ENCODE data around the gene LRRN2.
"Not testable (repeated sequence)": the region's sequence is repeated elsewhere in the genome, so short reads cannot be mapped to it uniquely, and the experiment has no call there.

The LRRN2 gene

DNA sequence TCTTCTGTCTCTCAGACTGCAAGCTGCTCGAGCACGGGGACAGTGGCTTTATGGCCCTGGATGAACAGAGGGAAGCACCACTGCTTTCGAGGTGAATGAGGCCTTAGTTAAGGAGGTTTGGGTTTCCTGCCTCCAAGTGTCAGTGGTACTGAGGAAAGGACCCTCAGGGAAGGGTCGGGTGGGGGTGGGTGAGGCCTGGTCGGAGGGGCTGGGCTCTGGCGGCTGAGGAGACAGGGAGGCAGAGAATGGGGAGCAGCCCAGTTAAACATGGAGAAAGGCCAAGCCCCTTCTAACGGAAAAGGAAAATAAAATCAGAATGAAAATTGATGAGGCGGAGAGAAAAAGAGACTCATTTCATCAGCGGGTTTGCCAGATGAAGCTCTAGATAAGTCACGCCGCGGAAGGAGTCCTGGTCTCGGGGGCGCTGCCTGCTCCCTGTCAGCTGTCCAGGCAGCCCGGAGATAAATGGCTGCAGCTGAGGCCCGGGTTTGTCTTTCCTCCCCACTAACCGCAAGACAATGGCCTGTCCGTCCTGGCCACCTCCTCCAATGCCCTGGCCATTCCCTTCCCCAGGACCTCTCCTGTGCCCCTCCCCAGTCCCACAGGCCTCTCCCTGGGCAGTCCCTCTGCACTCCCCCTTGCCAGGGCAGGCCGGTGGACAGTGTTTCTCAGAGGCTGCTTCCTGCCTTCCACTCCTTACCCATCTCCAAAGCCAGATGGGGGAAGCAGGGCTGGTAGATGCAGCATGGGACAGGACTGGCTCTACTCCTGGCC is 55.2 kb downstream of the LRRN2 start:
- H3K27ac Mint-ChIP-seq: no peak overlapping the region
- H3K4me1 Mint-ChIP-seq: peaks cover 2% of the 10 kb centered on the region
- peaks cover 1% of the 10 kb centered on the region for H3K9me3 Mint-ChIP-seq
- DNase-seq (ENCODE audit: low spot score in 2 of 2): no peak
- H3K4me3 Mint-ChIP-seq: no peak overlapping the region
- H3K27me3 Mint-ChIP-seq: peaks cover 20% of the 10 kb centered on the region
- no peaks in the 10 kb centered on the region for H3K36me3 Mint-ChIP-seq
- ATAC-seq (ENCODE audit: low read depth): no peak

DNA sequence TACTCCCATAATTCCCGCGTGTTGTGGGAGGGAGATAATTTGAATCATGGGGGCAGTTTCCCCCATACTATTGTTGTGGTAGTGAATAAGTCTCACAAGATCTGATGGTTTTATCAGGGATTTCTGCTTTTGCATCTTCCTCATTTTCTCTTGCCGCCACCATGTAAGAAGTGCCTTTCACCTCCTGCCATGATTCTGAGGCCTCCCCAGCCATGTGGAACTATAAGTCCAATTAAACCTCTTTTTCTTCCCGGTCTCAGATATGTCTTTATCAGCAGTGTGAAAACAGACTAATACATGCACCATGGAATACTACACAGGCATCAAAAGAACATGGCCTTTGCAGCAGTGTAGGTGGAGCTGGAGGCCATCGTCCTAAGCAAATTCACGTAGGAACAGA is 56.1 kb downstream of the LRRN2 start:
- not testable (repeated sequence) for H3K4me1 Mint-ChIP-seq; H3K27ac Mint-ChIP-seq; DNase-seq (ENCODE audit: low spot score in 2 of 2); H3K9me3 Mint-ChIP-seq; ATAC-seq (ENCODE audit: low read depth); H3K36me3 Mint-ChIP-seq; H3K4me3 Mint-ChIP-seq
- peaks cover 20% of the 10 kb centered on the region for H3K27me3 Mint-ChIP-seq

DNA sequence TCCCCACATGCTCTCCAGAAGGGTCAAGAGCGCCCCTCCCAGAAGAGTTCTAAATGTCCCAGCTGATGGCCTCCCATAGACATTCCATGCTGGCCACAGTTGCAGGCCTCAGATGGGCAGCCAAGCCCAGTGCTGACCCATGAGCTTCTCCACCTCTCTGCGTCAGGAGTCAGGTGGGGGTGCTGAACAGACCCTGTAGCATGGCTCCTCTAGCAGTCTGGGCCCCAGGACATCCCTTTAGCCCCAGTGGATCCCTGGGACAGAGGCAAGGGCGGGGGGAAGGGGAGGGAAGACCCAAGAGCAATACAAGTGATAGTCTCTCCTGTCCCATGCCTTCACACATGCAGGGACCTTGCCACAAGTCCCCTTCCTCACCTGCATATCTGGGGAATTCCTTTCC is 56.7 kb downstream of the LRRN2 start:
- DNase-seq (ENCODE audit: low spot score in 2 of 2): no peak
- Mint-ChIP-seq H3K9me3 (peaks cover 1% of the 10 kb centered on the region), H3K4me1 (peaks cover 2% of the 10 kb centered on the region), H3K36me3 (no peaks in the 10 kb centered on the region), H3K27me3 (peaks cover 18% of the 10 kb centered on the region), H3K27ac (no peak overlapping the region), H3K4me3 (no peak overlapping the region)
- no peak for ATAC-seq (ENCODE audit: low read depth)

DNA sequence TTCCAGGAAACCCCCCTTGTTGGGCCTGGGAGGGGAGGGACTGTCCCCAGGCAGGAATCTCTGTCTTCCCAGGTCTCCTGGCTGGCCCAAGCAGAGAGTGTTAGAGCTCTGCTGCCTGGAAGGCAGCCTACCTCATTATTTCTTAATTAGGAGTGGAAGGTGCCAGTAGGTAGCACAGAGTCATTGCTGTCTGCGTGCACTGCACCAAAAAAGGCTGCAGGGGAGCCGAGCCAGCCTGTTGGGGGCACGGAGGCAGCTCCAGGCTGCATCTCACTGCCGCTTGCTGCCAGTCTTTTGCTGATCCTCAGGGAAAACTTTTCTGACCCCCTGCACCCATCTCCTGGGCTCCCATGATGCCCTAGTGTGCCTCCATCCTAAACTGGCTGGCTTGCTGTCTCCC is 58.1 kb downstream of the LRRN2 start:
- no peak overlapping the region for H3K4me3 Mint-ChIP-seq
- ATAC-seq (ENCODE audit: low read depth) (no peak), DNase-seq (ENCODE audit: low spot score in 2 of 2) (no peak)
- H3K27me3 Mint-ChIP-seq: peaks cover 18% of the 10 kb centered on the region
- H3K4me1 Mint-ChIP-seq: peaks cover 5% of the 10 kb centered on the region
- no peak overlapping the region for H3K27ac Mint-ChIP-seq
- no peaks in the 10 kb centered on the region for H3K36me3 Mint-ChIP-seq
- peaks cover 1% of the 10 kb centered on the region for H3K9me3 Mint-ChIP-seq

DNA sequence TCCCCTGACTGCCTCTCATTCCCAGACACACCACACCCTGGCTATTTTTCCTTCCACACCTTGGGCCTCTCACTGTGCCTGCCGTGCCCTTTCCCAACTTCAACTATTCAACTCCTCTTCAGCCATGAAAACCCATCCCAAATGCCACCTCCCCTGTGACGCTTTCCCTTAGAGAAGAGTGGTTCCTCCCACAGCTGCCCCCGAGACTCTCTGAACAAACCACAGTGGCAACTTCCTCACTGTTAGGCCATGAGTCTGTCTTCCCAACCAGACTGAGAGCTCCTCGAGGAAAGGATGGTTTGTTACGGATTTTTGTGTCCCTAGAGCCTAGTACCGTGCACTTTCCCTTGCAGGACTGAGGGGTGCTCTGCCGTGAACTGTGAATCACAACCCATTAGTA is 59.2 kb downstream of the LRRN2 start:
- Mint-ChIP-seq H3K9me3 (peaks cover 1% of the 10 kb centered on the region), H3K27me3 (peaks cover 16% of the 10 kb centered on the region), H3K36me3 (no peaks in the 10 kb centered on the region), H3K4me1 (peaks cover 5% of the 10 kb centered on the region), H3K27ac (no peak overlapping the region), H3K4me3 (no peak overlapping the region)
- ATAC-seq (ENCODE audit: low read depth) (no peak), DNase-seq (ENCODE audit: low spot score in 2 of 2) (no peak)

DNA sequence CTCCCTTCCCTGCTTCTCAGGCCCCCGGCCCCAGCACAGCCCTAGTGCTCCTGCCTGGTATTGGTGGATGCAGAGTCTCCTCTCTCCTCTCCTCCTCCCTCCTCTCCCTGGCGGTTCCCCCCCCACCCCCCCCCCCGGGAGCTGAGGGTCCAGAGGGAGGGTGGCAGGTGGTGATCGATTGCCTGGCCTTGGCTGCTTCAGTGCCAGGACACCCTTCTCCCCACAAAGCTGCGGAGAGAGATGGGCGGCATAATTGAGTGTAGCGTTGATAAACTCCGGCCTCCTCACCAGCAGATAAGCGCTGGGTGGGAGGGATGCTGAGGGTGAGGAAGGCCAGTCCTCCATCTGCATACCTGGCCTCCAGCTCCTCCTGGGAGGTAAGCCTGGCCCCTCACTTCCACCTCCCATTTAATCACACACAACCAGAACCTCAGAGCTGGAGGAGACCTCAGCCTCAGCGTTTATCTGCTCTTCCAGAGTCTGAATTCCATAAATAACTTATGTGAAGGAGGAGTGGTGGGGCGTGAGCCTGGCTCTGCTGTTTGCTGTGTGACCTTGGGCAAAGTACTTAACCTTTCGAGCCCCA is 60.8 kb downstream of the LRRN2 start:
- Mint-ChIP-seq H3K27ac (no peak overlapping the region), H3K9me3 (peaks cover 1% of the 10 kb centered on the region), H3K27me3 (peaks cover 5% of the 10 kb centered on the region), H3K4me1 (peaks cover 5% of the 10 kb centered on the region), H3K4me3 (no peak overlapping the region), H3K36me3 (no peaks in the 10 kb centered on the region)
- no peak for DNase-seq (ENCODE audit: low spot score in 2 of 2)
- ATAC-seq (ENCODE audit: low read depth): no peak

DNA sequence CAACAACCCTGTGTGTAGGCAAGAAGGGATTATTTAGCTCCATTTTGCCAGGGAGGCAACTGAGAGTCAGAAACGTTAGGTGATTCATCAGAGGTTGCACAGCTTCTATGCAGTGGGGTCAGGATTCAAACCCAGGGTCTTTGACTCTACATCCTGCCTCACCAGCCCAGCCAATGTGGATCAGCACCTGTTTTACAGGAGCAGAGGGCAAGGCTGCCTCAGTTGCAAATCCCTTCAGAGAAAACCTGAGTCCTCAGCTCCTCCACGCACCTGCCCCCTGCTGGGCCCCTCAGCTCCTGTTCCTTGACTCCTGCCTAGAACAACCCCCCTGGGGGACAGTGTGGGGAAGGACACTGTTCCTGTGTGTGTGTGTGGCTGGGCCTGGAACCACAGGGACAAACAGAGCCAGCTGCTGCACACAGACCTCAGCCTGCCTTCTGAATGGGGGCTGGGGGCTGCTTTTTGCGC is 61.6 kb downstream of the LRRN2 start:
- DNase-seq (ENCODE audit: low spot score in 2 of 2) (no peak), ATAC-seq (ENCODE audit: low read depth) (peak; percentile 52)
- Mint-ChIP-seq H3K4me3 (no peak overlapping the region), H3K27me3 (no peaks in the 10 kb centered on the region), H3K9me3 (no peaks in the 10 kb centered on the region), H3K4me1 (peaks cover 5% of the 10 kb centered on the region), H3K36me3 (no peaks in the 10 kb centered on the region), H3K27ac (no peak overlapping the region)

DNA sequence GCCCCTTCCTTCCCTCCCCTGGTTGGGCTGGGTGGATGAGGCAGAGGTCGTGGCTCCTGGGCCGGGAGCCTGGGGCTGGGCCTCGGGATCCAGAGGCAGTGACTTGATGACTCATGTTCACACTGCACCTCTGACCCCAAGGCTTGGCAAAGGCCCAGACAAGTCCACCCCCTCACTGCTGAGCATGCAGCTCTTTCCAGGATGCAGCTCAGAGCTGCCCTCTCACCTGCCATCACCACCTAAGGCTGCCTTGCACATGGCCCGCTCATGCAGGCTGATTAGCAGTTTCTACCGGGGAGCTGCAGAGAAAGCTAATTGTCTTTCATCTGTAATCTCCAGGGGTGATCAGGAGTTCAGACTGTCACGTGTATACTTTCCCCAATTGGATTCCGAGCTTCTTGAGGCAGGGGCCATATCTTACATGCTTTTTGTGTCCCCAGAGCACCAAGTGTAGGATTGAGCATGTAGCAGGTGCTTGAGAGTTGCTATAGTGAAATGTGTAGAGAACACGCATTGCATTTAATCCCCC is 62.1 kb downstream of the LRRN2 start:
- H3K4me1 Mint-ChIP-seq: peaks cover 5% of the 10 kb centered on the region
- DNase-seq (ENCODE audit: low spot score in 2 of 2) (no peak), ATAC-seq (ENCODE audit: low read depth) (no peak)
- no peaks in the 10 kb centered on the region for H3K36me3 Mint-ChIP-seq
- H3K9me3 Mint-ChIP-seq: no peaks in the 10 kb centered on the region
- no peak overlapping the region for H3K27ac Mint-ChIP-seq
- no peak overlapping the region for H3K4me3 Mint-ChIP-seq
- no peaks in the 10 kb centered on the region for H3K27me3 Mint-ChIP-seq

DNA sequence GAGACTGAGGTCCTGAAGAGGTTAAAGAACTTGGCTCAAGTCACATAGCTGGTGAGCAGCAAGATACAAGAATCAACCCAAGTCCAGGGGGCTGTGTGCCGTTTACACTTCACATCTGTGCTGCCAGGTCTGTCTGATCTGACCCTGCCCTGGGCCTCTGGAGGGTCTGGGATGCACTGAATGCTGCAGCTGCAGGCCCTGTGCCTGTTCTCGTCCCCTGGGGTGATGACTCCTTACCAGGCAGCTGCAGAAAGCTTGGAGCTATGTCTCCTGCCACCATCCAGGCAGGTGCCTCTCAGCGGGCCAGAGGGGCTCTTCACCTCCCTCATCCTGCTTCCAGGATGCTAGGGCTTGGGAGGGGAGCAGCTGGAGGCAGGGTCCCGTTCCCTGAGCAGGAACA is 63.5 kb downstream of the LRRN2 start:
- Mint-ChIP-seq H3K4me3 (no peak overlapping the region), H3K27me3 (no peaks in the 10 kb centered on the region), H3K27ac (no peak overlapping the region), H3K36me3 (no peaks in the 10 kb centered on the region), H3K9me3 (no peaks in the 10 kb centered on the region), H3K4me1 (peaks cover 5% of the 10 kb centered on the region)
- no peak for ATAC-seq (ENCODE audit: low read depth)
- no peak for DNase-seq (ENCODE audit: low spot score in 2 of 2)

DNA sequence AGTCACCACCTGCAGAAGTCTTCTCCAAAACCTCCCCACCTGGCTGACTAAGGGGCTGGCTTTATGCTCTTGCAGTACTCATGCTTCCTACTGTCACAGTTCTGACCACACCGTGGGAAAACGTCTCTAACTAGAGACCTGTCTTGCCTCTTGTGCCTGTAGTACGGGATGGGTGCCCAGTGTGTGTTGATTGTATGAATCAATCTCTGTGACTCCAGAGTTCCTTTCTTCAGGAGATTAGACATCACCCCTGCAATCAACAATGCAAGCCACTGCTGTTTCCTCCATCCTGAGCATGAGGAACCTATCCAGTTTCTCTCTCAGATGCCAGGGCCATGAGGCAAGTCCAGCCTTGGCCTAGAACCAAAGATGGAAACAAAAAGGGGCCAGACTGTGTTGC is 64.1 kb downstream of the LRRN2 start:
- H3K4me3 Mint-ChIP-seq: no peak overlapping the region
- H3K27ac Mint-ChIP-seq: no peak overlapping the region
- no peak for DNase-seq (ENCODE audit: low spot score in 2 of 2)
- peaks cover 4% of the 10 kb centered on the region for H3K4me1 Mint-ChIP-seq
- no peak for ATAC-seq (ENCODE audit: low read depth)
- no peaks in the 10 kb centered on the region for H3K36me3 Mint-ChIP-seq
- no peaks in the 10 kb centered on the region for H3K9me3 Mint-ChIP-seq
- H3K27me3 Mint-ChIP-seq: no peaks in the 10 kb centered on the region

DNA sequence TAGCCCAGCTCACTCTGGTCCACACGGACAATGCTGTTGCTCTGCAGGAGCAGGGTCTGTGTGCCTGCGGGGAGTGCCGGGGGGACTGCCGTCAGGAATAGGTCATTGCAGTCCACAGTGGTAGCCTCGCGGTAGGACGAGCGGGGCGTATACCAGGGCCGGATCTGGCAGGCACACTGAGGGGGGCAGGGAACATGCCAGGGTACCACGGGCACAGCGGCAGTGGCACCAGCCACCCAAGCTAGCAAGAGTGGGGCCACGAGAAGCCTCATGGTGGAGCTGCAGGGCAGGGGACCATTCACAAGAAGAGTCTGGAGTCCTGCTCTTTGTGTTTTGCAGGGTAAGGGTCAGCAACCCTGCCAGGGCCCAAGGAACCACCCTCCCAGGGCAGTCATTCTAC is 65.8 kb downstream of the LRRN2 start:
- no peak for DNase-seq (ENCODE audit: low spot score in 2 of 2)
- no peaks in the 10 kb centered on the region for H3K27me3 Mint-ChIP-seq
- no peak overlapping the region for H3K4me3 Mint-ChIP-seq
- no peaks in the 10 kb centered on the region for H3K36me3 Mint-ChIP-seq
- H3K9me3 Mint-ChIP-seq: no peaks in the 10 kb centered on the region
- no peak for ATAC-seq (ENCODE audit: low read depth)
- H3K4me1 Mint-ChIP-seq: peaks cover 3% of the 10 kb centered on the region
- H3K27ac Mint-ChIP-seq: no peak overlapping the region

DNA sequence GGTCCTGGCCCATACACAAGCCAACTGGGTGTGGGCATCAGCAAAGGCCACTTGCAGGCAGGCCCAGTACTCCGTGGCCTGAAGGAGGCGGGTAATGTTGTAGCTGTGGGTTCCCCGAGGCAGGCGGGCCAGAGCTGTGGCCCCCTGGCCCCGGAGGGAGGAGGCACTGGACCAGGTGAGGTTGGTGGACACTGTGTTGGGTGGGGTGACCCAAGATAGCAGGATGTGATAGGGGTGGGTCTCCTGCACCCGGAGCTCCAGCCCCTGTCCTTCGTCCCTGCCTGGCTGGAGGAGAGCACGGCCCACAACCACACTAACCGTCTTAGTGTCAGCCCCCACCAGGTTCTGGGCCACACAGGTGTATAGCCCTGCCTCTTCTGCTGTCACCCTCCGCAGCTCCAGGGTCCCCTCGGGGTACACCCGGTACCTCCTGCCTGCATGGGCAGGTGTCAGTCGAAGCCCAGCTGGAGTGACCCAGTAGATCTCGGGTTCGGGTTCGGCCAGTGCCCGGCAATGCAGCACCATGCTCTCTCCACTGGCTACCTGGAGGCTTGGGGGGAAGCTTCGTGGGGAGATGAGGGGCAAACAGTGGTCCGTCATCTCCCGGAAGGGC is 67.3 kb downstream of the LRRN2 start:
- ATAC-seq (ENCODE audit: low read depth): no peak
- Mint-ChIP-seq H3K4me3 (no peak overlapping the region), H3K27ac (no peak overlapping the region), H3K9me3 (no peaks in the 10 kb centered on the region), H3K36me3 (no peaks in the 10 kb centered on the region), H3K4me1 (no peaks in the 10 kb centered on the region), H3K27me3 (no peaks in the 10 kb centered on the region)
- no peak for DNase-seq (ENCODE audit: low spot score in 2 of 2)

DNA sequence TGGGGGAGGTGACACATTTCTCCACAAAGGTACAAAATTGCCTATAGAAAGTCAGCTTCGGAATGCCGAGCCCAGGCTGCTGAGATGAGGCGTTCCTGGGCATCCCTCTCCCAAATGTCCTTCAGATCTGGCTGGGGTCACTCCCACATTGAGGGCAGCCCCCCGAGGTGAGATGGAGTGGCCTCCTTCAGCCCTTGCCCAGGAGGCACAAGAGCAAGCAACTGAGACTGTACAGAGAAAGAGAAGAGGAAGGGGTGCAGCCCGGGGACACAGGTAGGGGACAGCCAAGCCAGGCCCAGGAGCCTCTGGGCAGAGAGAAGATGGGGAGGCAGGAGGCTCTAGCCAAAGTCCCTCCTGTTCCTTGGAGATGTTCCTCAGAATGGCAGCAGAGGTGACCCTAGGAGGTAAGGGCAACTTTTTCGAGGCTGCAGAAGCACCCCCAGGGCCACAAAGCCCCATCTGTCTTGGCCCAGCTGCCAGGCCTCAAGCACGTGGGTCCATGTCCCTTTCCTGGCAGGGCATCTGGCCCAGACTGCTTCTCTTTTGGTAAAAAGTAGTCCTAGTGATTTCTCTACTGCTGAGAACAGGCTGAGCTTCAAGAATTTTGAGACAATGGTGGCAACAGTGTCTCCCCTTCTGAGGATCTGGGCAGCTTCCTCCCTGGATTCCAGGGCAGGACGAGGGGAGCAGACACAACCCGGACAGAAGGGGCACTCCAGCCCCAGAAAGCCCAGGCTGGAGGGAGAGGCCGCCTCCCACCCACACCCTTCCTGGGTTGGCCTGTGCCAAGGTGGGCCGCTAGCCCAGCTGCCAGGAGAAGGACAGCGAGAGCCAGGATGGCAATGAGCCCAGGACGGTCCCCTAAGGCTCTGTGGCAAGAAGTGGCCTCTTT is 68.0 kb downstream of the LRRN2 start:
- Mint-ChIP-seq H3K27me3 (no peaks in the 10 kb centered on the region), H3K4me3 (no peak overlapping the region), H3K27ac (no peak overlapping the region), H3K9me3 (no peaks in the 10 kb centered on the region), H3K4me1 (no peaks in the 10 kb centered on the region), H3K36me3 (peaks cover 2% of the 10 kb centered on the region)
- ATAC-seq (ENCODE audit: low read depth): no peak
- no peak for DNase-seq (ENCODE audit: low spot score in 2 of 2)

DNA sequence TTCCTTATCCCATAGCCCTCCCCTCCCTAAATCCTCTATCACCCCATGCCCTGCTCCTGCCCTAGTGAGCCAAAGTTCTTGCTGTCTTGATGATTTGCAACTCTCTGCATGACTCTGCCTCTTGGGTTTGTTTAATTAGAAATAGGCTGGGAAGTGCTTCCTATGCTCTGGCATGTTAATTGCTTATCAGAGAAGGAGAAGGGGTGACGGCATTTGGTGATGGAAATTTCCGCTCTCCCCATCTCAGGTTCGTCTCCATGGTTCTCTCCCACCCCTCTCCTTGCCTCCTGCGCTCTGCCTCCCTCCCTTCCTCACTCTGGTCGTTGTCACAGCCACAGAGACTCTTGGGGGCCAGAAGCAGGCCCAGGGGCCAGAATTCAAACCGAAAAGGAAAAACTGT is 68.9 kb downstream of the LRRN2 start:
- DNase-seq (ENCODE audit: low spot score in 2 of 2) (no peak), ATAC-seq (ENCODE audit: low read depth) (no peak)
- Mint-ChIP-seq H3K9me3 (no peaks in the 10 kb centered on the region), H3K4me3 (no peak overlapping the region), H3K27ac (peak overlapping the region; percentile 2), H3K27me3 (no peaks in the 10 kb centered on the region), H3K4me1 (no peaks in the 10 kb centered on the region), H3K36me3 (peaks cover 7% of the 10 kb centered on the region)
